LNCaP clone FGC (cell line): Measurements from ENCODE around the gene XPNPEP1.

Experiments
- DNase-seq: peaks from one replicate; pipeline ENCODE4 v3.0.0-alpha.2; 2011; ENCODE audit warnings: low read depth
- H3K4me3 ChIP-seq: 2 replicates; pipeline ENCODE4 v1.5.1; 2011; ENCODE audit warnings: mild to moderate bottlenecking, low read depth, low read length, control low read depth
- TF ChIP-seq, protein P1 (sequence below): IDR thresholded peaks from 2 replicates; pipeline ENCODE4 v1.5.1; 2012; ENCODE audit warnings: mild to moderate bottlenecking; ENCODE audit not compliant: control insufficient read depth, insufficient read depth; ENCODE audit errors: extremely low read depth

Gene XPNPEP1

GRCh38 chr10:109887243-109887642 is 36.1 kb downstream of the XPNPEP1 start:
- no peak for DNase-seq
- H3K4me3 ChIP-seq = no peak overlapping the region
- TF ChIP-seq, protein P1, sequence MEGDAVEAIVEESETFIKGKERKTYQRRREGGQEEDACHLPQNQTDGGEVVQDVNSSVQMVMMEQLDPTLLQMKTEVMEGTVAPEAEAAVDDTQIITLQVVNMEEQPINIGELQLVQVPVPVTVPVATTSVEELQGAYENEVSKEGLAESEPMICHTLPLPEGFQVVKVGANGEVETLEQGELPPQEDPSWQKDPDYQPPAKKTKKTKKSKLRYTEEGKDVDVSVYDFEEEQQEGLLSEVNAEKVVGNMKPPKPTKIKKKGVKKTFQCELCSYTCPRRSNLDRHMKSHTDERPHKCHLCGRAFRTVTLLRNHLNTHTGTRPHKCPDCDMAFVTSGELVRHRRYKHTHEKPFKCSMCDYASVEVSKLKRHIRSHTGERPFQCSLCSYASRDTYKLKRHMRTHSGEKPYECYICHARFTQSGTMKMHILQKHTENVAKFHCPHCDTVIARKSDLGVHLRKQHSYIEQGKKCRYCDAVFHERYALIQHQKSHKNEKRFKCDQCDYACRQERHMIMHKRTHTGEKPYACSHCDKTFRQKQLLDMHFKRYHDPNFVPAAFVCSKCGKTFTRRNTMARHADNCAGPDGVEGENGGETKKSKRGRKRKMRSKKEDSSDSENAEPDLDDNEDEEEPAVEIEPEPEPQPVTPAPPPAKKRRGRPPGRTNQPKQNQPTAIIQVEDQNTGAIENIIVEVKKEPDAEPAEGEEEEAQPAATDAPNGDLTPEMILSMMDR = no peak

- no peak for DNase-seq
Measured at GRCh38 chr10:109886781-109887140, 36.5 kb downstream of the XPNPEP1 start.

GRCh38 chr10:109886037-109886780 is 37.1 kb downstream of the XPNPEP1 start:
- TF ChIP-seq, protein P1 = no peak
- H3K4me3 ChIP-seq = no peak overlapping the region
- no peak for DNase-seq

More at GRCh38 chr10:109886781-109887140, 36.5 kb downstream of the XPNPEP1 start:
- H3K4me3 ChIP-seq = no peak overlapping the region
- TF ChIP-seq, protein P1 = no peak

DNA sequence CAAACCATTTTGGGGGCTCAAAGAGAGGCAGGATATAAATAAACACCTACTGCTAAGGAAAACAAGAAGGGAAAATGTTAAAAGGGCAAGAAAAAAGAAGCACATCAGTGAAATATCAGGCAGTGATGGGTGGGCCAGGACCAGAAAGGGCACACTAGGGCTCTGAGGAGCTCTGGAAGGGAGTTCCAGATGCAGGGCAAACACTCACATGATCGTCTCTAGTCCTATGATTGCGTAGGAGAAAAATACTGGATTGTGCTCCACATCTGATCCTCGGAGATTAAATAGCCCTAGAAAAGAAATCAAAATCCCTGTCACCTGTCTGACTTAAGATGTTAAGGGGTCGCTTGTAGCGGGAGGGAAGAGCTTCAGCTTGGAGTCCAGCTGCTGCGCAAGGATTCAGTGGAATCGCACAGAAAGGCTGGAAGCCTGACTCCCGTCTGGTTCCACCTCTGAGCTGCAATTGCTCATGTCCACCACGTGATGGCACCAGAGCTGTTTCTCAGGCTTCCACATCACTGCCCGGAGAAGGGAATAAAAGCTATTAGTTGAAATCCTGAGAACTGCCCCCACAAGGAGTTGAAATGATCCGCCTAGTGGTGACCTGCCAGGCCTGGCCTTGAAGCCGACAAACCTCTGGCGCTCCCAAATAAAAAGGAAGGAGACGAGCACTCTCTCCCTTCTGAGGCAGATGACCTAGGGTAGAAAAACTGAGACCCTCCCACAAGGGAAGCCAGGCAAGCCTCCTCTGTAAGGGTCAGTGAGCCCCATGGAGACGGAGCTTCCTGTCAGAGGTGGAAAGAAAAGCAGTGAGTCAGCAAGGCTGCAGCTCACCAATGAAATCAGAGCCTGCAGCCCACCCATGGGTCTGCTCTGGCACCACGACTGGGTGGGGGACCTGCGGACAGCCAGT is 39.2 kb downstream of the XPNPEP1 start:
- H3K4me3 ChIP-seq = no peak overlapping the region
- TF ChIP-seq, protein P1 = peak; percentile 98
- peak; percentile 72 for DNase-seq

GRCh38 chr10:109882251-109883057 is 40.9 kb downstream of the XPNPEP1 start:
- H3K4me3 ChIP-seq = no peak overlapping the region
- no peak for DNase-seq
- TF ChIP-seq, protein P1 = no peak

- H3K4me3 ChIP-seq = no peak overlapping the region
- no peak for DNase-seq
- TF ChIP-seq, protein P1 = no peak
Measured at GRCh38 chr10:109881769-109882057, 41.6 kb downstream of the XPNPEP1 start.
